NT2/D1 (cell line): ENCODE results near the gene HIP1.
A peak's percentile ranks its signal among the peaks of the same experiment; 100 is the strongest.

Experiments
- DNase-seq: peaks from one replicate; pipeline ENCODE4 v3.0.0-alpha.2; 2011; ENCODE audit warnings: low read depth, low spot score
- H3K27me3 ChIP-seq: 2 replicates; pipeline ENCODE4 v1.6.0; 2011; ENCODE audit warnings: mild to moderate bottlenecking; ENCODE audit not compliant: insufficient read length, insufficient read depth
- H3K36me3 ChIP-seq: 2 replicates; pipeline ENCODE4 v1.6.1; 2011; ENCODE audit warnings: mild to moderate bottlenecking, low read length, mixed read lengths; ENCODE audit not compliant: insufficient read depth, insufficient read length
- H3K4me1 ChIP-seq: 2 replicates; pipeline ENCODE4 v1.5.1; 2011; ENCODE audit not compliant: insufficient read depth, insufficient read length
- H3K4me3 ChIP-seq: 2 replicates; pipeline ENCODE4 v1.5.1; 2011; ENCODE audit warnings: low read depth; ENCODE audit not compliant: insufficient read length
- H3K9ac ChIP-seq: 2 replicates; pipeline ENCODE4 v1.6.0; 2011; ENCODE audit warnings: low read depth; ENCODE audit not compliant: insufficient read length
- H3K9me3 ChIP-seq: 2 replicates; pipeline ENCODE4 v1.5.1; 2011; ENCODE audit warnings: mild to moderate bottlenecking, low read length; ENCODE audit not compliant: insufficient read depth
- SUZ12 ChIP-seq: IDR thresholded peaks from 2 replicates; pipeline ENCODE4 v1.6.1; 2011; ENCODE audit not compliant: insufficient read length, insufficient read depth; ENCODE audit errors: extremely low read depth
- YY1 ChIP-seq: IDR thresholded peaks from 2 replicates; pipeline ENCODE4 v1.6.1; 2011; ENCODE audit not compliant: insufficient read length, insufficient read depth
- ZNF274 ChIP-seq: IDR thresholded peaks from 2 replicates; pipeline ENCODE4 v1.6.1; 2011; ENCODE audit warnings: mild to moderate bottlenecking, low read depth, low read length

HIP1 gene

GRCh38 chr7:75756206-75756990 is 17.7 kb upstream of the HIP1 start:
- H3K9me3 ChIP-seq: no peaks in the 10 kb centered on the region
- TF ChIP-seq SUZ12: no peak
- TF ChIP-seq ZNF274: no peak
- no peak for TF ChIP-seq YY1
- no peaks in the 10 kb centered on the region for H3K4me1 ChIP-seq
- H3K27me3 ChIP-seq: no peaks in the 10 kb centered on the region
- DNase-seq: no peak
- H3K4me3 ChIP-seq: no peak overlapping the region
- no peaks in the 10 kb centered on the region for H3K36me3 ChIP-seq
- no peak overlapping the region for H3K9ac ChIP-seq

GRCh38 chr7:75743455-75743859 is 4.7 kb upstream of the HIP1 start:
- Histone ChIP-seq H3K36me3 (no peaks in the 10 kb centered on the region), H3K4me1 (no peaks in the 10 kb centered on the region), H3K4me3 (no peak overlapping the region), H3K9me3 (no peaks in the 10 kb centered on the region), H3K27me3 (peaks cover 8% of the 10 kb centered on the region), H3K9ac (no peak overlapping the region)
- no peak for TF ChIP-seq YY1
- no peak for TF ChIP-seq SUZ12
- TF ChIP-seq ZNF274: no peak
- DNase-seq: no peak

GRCh38 chr7:75740846-75741497 is 2.2 kb upstream of the HIP1 start:
- Histone ChIP-seq H3K9me3 (no peaks in the 10 kb centered on the region), H3K27me3 (peaks cover 17% of the 10 kb centered on the region), H3K4me3 (no peak overlapping the region), H3K9ac (no peak overlapping the region), H3K36me3 (no peaks in the 10 kb centered on the region), H3K4me1 (no peaks in the 10 kb centered on the region)
- no peak for TF ChIP-seq SUZ12
- no peak for DNase-seq

- no peaks in the 10 kb centered on the region for H3K9me3 ChIP-seq
- no peaks in the 10 kb centered on the region for H3K4me1 ChIP-seq
- no peak for DNase-seq
- peak overlapping the region; percentile 54 for H3K4me3 ChIP-seq
- peak overlapping the region; percentile 61 for H3K9ac ChIP-seq
- TF ChIP-seq YY1 (no peak), SUZ12 (no peak), ZNF274 (no peak)
- H3K27me3 ChIP-seq: peaks cover 17% of the 10 kb centered on the region
- H3K36me3 ChIP-seq: no peaks in the 10 kb centered on the region
Measured at GRCh38 chr7:75739796-75740672, 1.3 kb upstream of the HIP1 start.

GRCh38 chr7:75738975-75739795 is 444 bp upstream of the HIP1 start:
- Histone ChIP-seq H3K27me3 (peaks cover 17% of the 10 kb centered on the region), H3K36me3 (no peaks in the 10 kb centered on the region), H3K4me3 (peak overlapping the region; percentile 74), H3K9me3 (no peaks in the 10 kb centered on the region), H3K9ac (peak overlapping the region; percentile 85), H3K4me1 (no peaks in the 10 kb centered on the region)
- DNase-seq: peak; percentile 97
- TF ChIP-seq ZNF274 (no peak), YY1 (no peak), SUZ12 (no peak)

GRCh38 chr7:75737856-75738603 is 711 bp downstream of the HIP1 start:
- H3K4me3 ChIP-seq: peak overlapping the region; percentile 74
- no peaks in the 10 kb centered on the region for H3K9me3 ChIP-seq
- TF ChIP-seq ZNF274: no peak
- no peak for TF ChIP-seq SUZ12
- TF ChIP-seq YY1: no peak
- peaks cover 17% of the 10 kb centered on the region for H3K27me3 ChIP-seq
- no peaks in the 10 kb centered on the region for H3K4me1 ChIP-seq
- peak overlapping the region; percentile 85 for H3K9ac ChIP-seq
- no peak for DNase-seq
- no peaks in the 10 kb centered on the region for H3K36me3 ChIP-seq
